ENCODE measurements around the gene APLN.

Gene APLN

DNA sequence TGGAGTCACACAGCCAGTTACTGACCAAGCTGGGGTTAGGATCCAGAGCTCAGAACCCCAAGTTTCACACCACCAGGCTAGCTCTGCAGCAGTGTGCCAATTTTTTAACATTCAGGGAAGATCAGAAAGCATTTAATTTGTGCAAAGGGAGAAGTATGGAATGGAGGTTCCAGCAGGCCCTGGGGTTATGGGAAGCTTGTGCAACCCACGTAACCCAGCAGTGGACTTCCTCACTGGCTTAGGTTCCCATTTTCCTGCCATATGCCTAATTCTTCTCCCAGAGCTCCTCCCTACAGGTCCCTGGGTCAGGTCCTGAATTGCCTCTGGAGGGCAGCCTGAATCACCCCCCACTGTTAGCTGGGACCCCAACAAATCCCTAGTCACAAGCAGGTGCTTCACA is 14.0 kb downstream of the APLN start:
- DNase-seq (ENCODE audit: low read depth) = no peak

- DNase-seq (ENCODE audit: low read depth) = no peak
These were observed 15.8 kb downstream of the APLN start for GRCh38 chrX:129638917-129639316.

DNA sequence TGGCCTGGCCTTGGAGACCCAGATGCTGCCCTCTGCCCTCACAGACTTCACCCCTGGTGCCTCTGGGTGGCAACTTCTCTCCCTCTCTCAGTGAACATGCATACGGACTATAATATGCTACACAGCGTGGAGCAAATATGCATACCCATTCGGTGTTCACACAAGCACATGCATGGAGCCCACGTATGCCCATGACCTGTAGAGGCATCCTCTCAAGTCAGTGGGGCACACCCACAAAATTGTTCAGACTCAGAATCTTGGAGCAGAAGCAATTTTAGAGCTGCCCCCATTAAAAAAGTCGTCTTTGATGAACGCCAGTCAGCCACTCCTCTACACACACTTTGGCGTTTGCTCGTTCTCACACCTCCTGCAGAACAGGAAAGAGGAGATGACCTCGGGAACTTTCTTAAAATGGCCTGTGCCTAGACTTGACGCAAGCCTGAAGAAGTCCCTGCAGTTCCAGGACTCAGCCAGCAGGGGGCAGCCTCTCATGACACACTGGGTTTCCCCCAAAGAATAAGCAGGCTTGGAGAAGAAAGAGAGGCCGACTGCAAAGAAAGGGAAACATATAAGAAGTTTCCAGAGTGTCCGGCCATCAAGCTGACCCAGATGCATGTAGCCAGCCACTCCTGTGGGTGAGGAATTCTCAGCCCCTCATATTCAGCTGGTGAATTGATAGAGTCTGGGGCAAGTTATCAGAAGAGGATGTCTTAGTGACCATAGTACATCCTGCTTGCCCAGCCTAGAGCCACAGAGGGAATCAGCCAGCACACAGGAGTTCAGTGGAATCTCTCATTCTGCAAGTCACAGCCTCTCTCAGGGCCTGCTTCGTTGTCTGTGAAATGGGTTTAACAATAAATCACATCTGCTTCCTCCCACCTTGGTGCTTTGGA is 17.3 kb downstream of the APLN start:
- DNase-seq (ENCODE audit: low read depth) = no peak

GRCh38 chrX:129636175-129636681 is 18.5 kb downstream of the APLN start:
- DNase-seq (ENCODE audit: low read depth) = no peak

- DNase-seq (ENCODE audit: low read depth) = no peak
These were observed 20.2 kb downstream of the APLN start for GRCh38 chrX:129634541-129634940.

GRCh38 chrX:129632443-129632842 is 22.3 kb downstream of the APLN start:
- no peak for DNase-seq (ENCODE audit: low read depth)

- DNase-seq (ENCODE audit: low read depth) = no peak
These were observed 22.9 kb downstream of the APLN start for GRCh38 chrX:129631849-129632248.

DNA sequence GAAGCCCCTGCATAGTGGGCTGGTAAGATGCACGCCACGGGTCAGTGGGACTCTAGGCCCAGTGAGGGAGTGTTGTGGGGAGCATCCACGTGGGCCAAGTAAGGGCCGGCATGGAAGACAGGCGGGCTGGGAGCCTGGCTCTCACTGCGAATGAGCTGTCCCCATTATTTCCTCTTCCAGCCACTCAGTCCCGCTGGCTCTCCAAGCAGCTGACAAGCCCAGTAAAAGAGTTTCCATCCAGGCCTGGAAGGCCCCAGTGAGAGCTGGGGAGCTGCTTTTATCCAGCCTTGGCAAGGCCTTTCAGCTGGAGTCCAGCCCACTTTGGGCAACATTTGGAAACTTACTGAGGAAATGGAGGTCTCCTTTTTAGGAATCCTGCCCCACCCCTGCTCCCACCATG is 24.9 kb downstream of the APLN start:
- DNase-seq (ENCODE audit: low read depth) = no peak

GRCh38 chrX:129626026-129626425 is 28.7 kb downstream of the APLN start:
- DNase-seq (ENCODE audit: low read depth) = no peak

DNA sequence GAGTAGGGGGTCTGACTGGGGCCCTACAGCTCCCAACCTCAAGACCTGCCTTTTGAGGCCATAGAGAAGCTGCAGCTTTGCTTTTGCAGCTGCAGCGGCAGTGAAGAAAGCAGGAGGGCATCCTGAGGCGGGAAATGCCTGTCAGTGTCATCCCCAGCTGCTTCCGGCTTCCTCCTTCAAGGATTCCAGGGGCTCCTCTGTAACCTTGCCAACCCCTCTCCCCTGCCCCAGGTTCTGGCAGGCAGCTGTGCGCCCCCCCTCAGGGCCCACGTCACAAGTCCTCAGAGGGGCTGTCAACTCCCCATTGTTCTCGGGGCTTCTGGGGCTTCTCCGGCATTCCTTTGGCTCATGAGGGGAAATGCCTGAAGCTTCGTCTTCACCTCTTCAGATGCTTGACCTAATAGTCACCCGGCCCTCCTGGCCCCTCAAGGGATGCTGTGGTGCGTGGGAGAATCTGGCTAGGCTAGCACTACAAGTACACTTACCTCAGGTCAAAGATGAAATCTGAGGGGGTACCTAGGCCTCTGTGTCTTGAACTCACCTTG is 31.9 kb downstream of the APLN start:
- DNase-seq (ENCODE audit: low read depth) = no peak

DNA sequence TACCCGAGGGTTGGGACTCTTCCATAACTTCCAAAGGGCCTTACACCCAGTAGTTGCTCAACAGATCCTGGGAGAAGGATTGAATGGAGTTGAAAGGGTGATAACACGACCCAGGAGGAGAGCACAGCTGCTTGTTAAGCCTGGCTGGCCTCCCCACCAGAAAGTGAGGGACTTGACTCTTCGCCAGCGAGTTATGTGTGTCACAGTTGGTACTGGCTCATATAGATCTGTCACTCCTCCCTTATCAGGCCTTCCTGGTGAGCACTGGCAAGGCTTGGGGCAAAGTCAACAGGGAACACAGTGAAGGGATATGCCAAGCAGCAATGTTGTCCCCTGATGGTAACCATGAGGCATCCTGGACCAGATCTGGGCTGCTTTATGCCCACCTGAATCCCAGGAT is 35.8 kb downstream of the APLN start:
- DNase-seq (ENCODE audit: low read depth) = no peak

DNA sequence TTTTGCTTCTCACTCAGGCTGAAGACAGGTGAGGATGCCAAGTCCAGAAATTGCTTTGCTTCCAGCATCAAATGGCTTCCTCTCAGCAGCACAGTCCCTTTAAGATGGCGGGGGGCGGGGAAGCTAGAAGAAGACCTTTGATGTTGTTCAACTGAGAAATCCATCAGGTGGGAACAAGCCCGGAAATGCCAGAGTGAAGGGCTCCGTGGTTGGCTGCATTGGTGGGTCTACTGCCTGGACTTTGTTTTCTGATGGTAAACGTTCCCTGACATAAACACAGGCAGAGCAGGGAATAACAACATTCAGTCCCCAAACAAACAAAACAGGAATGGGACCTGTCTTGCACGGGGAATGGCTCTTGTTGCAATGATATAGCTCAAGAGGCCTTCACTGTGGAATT is 37.3 kb downstream of the APLN start:
- no peak for DNase-seq (ENCODE audit: low read depth)

GRCh38 chrX:129614481-129615255 is 40.1 kb downstream of the APLN start:
- no peak for DNase-seq (ENCODE audit: low read depth)

DNA sequence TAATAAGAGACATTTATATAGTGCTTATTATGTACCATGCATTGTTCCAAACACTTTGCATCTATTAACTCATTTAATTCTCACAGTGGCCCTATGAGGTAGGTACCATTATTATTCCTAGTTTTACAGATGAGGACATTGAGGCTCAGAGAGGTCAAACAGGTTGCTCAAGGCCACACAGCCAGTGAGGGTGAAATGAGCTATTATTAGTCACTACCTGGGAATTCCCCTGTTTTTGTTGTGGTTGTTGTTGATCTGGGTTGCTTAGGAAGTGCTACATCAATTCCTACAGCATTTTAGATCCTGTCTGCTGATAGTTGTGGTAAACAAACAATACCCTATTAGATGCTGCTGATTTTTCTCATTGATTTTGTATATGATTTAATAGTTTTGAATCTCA is 41.2 kb downstream of the APLN start:
- no peak for DNase-seq (ENCODE audit: low read depth)

GRCh38 chrX:129612396-129612795 is 42.4 kb downstream of the APLN start:
- DNase-seq (ENCODE audit: low read depth) = no peak

- no peak for DNase-seq (ENCODE audit: low read depth)
These were observed 45.4 kb downstream of the APLN start for GRCh38 chrX:129609395-129609794.

DNA sequence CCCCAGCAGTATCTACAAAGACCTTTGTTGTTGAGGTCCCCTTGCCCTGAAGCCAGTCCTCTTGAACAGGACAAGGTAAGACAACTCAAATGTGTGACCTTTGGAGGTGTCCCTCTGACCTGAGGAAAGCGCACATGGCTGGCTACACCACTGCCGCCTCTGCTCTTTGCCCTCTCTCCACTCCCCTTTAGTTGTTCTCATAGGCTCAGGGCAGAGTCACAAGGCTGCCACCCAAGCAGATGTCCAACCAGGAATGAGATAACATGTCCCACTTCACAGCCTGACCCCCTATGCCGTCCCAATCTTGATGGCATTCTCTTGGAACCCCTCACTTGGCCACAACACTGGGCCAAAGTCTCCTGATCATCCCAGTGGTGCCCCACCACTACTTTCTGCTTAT is 46.3 kb downstream of the APLN start:
- no peak for DNase-seq (ENCODE audit: low read depth)

- no peak for DNase-seq (ENCODE audit: low read depth)
These were observed 47.8 kb downstream of the APLN start for GRCh38 chrX:129606918-129607317.

DNA sequence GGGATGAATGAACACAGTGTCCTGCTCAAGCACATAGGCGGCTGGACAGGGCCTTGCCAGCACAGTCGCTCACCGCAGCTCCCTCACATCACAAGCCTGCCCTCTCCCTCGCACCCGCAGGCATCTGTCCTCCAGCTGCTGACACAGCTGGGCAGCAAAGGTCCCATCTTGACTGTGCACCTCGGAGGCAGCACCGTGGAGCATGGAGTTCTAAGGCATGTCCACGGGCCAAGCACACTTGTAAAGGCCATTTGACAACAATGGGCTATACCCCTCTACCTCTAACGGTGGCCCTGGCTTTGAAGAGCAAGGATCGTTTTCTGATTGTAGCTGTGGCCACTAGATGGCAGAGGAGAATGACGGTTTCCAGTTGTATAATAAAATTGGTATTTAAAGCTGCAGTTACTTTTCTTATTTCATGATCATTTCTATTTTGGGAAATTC is 53.8 kb downstream of the APLN start:
- DNase-seq (ENCODE audit: low read depth) = no peak

GRCh38 chrX:129599996-129600395 is 54.8 kb downstream of the APLN start:
- no peak for DNase-seq (ENCODE audit: low read depth)

- no peak for DNase-seq (ENCODE audit: low read depth)
These were observed 55.3 kb downstream of the APLN start for GRCh38 chrX:129599499-129599898.

- no peak for DNase-seq (ENCODE audit: low read depth)
These were observed 56.9 kb downstream of the APLN start for GRCh38 chrX:129597905-129598304.

- no peak for DNase-seq (ENCODE audit: low read depth)
These were observed 58.7 kb downstream of the APLN start for GRCh38 chrX:129596077-129596476.
